Raji (cell line): ENCODE data around the gene ANGPTL7.

ENCODE experiments used
- POLR2A ChIP-seq: IDR thresholded peaks from 2 replicates; pipeline ENCODE4 v1.6.1; 2011; ENCODE audit warnings: low read depth, low read length, control low read depth; ENCODE audit not compliant: insufficient read depth

The ANGPTL7 gene

DNA sequence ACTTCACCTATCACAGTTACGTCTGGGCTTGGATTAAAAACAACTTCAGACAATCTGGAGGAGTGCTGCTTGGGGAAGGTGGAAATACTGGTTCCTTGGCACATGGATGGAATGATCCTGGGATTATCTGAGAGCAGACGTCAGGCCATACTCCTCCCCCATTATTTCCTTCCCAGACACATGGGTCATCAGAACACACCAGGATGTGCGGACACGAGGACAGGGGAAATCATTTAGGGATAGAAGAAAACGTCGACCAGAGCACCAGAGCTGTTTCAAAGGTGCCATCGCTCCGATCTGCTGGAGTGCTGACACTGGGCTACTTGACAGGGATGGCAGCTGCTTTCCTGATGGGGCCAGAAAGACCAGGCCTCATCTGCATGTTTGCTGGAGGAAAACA lies 31.8 kb upstream of the ANGPTL7 start:
- TF ChIP-seq POLR2A = no peak

DNA sequence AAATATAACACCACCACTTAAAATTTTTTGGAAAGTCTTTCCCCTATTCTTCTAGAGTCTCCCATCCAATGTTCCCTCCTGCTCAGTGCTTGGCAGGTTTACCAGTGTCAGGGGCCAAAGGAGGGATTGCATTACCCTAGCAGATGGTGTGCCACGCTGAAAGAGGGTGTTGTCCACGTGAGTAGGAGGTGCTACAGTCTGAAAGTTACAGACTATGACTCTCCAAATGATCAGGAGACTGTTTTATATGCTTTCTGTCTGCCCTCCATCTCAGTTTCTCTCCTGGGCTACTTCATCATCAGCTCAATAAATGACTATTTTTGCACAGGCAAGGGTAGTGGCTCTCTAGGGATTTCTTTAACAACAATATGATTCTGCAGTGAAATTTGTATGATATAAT lies 31.3 kb upstream of the ANGPTL7 start:
- TF ChIP-seq POLR2A = no peak

DNA sequence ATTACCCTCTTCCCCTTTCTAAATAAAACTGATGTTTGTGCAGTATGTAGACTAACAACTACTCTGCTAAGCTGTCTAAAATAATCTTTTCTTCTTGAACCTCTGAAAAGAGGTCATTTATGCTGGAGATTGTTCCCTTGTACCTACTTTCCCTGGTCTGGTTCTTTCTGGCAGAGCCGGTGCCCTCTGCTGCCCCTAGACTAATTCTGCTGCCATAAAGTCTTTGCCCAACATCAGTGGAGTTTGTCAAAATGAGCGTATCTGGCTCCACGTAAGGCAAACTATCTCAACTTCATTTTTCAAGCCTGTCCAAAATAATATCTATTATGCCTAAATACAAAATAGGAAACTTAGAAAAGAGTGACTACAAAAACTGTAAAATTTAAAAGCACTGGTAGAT lies 30.9 kb upstream of the ANGPTL7 start:
- no peak for TF ChIP-seq POLR2A

DNA sequence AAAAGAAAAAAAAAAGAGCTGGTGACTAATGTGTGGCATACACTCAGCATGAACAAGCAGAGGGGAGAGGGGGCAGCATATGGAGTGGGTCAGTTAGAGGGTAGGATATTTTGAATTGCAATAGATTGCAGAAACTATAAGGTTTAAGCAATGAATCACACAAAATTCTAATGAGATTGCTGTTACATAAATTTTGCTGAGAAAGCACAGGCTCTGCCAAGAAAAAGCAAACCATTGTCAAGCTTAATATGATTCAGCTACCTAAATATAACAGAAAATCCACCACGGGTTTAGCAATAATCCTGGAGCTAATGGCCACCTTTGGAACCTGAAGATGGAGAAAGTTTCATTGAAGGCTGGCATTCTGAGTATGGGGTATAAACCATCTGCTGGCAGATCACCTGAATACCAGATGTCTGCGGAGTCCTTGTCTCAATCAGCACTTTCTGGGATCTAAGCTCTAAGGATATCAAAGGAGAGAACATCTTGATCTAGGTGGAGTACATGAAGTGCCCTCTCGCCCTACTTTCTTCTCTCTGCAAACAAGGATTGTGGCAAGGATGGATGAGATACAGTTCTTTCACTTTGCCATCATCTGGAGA lies 30.3 kb upstream of the ANGPTL7 start:
- TF ChIP-seq POLR2A = no peak

DNA sequence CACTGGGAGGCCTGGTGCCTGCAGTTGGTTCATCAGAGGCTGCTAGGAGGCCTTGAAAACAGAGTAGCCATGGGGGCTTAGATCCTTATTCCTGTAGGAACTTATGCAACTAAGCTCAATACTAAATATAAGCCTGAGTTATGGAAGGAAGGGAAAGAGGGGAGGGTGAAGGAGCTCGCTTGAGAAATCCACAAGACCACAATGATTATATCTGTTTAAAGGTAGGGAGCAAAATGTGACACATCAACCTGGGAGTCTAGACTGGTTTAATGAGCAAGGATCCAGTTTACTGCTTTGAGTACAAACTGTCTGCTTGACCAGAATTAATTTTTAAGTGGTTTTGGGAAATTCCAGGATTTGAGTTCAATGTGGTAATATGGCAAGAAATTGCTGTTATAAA lies 20.4 kb upstream of the ANGPTL7 start:
- no peak for TF ChIP-seq POLR2A

DNA sequence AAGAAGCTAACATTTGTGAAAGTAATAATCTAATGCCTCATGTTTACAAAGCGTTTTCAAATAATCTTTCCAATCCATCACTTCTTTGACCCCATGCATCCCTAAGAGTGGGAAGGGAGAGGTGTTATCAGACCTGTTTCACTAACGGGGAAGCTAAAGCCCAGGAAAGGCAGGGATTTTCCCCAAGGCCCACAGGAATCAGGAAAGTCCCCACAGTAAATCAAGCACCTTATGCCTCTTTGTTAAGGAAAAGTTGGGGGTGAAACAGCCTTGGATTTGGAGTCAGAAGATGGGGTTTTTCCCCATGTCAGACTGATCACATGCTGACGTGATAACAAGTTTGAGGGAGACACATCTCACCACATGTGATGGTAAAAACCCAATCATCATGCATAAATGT lies 20.0 kb upstream of the ANGPTL7 start:
- no peak for TF ChIP-seq POLR2A

GRCh38 chr1:11170102-11170501 lies 19.1 kb upstream of the ANGPTL7 start:
- TF ChIP-seq POLR2A = no peak

GRCh38 chr1:11174261-11174942 lies 14.8 kb upstream of the ANGPTL7 start:
- no peak for TF ChIP-seq POLR2A

DNA sequence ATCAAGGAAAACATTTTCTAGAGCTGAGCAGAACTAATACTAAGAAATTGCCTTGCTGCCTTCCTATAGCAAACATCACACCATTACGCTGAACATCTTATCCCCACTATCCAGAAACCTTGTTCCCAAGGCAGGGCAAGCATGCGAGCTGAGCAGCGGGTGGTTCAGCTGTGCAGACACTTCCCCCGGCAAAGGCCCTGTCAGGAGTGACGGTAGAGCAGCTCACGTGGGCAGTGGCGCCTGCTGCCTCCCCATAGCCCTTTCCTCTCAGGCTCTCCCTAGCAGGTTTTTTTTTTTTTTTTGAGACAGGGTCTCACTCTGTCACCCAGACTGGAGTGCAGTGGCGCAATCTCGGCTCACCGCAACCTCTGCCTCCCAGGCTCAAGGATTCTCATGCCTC lies 13.7 kb upstream of the ANGPTL7 start:
- no peak for TF ChIP-seq POLR2A

GRCh38 chr1:11176081-11176706 lies 13.0 kb upstream of the ANGPTL7 start:
- TF ChIP-seq POLR2A = no peak

- no peak for TF ChIP-seq POLR2A
Measured at GRCh38 chr1:11178021-11179015, 10.8 kb upstream of the ANGPTL7 start.

- no peak for TF ChIP-seq POLR2A
Measured at GRCh38 chr1:11179125-11179524, 10.0 kb upstream of the ANGPTL7 start.

DNA sequence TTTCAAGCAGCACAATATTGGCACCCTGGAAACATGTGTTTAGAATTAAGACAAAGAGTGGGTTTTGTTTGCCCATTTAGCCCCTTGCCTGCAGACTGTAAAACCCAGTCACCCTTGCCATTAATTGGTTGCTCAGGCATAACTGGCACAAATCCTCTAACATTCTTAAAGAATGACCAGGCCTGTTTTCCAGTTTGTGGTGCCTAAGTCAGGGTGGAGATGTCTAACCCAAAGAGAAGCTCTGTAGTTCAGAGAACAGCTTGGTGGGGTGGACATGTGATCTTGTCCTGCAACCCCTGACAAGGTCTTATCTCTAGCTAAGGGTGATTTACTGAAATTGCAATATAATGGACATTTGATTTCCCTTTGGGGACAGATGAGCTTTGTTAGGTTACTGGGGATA lies 8.8 kb upstream of the ANGPTL7 start:
- no peak for TF ChIP-seq POLR2A

GRCh38 chr1:11182884-11183283 lies 6.3 kb upstream of the ANGPTL7 start:
- TF ChIP-seq POLR2A = no peak

- TF ChIP-seq POLR2A = no peak
Measured at GRCh38 chr1:11184973-11185372, 4.2 kb upstream of the ANGPTL7 start.
